Large intestine (tissue), 3 donors: ENCODE measurements around the gene GRIN2C. TPM values are rescaled to one million over a fixed set of nuclear protein-coding genes. Genes with fewer than 3 reads are reported as not detected.
"Not testable (repeated sequence)": the region's sequence is repeated elsewhere in the genome, so short reads cannot be mapped to it uniquely, and the experiment has no call there.

Experiments
- DNase-seq, 2 donors: peaks; one replicate each; pipeline versions ENCODE4 v3.0.0 to v3.0.0-alpha.2; 2013
- H3K27ac ChIP-seq: one replicate; pipeline ENCODE4 v1.5.1; 2013; ENCODE audit warnings: low read length
- H3K27me3 ChIP-seq: 2 replicates; pipeline ENCODE4 v1.6.1; 2013; ENCODE audit warnings: low read length; ENCODE audit not compliant: control insufficient read depth, insufficient read depth
- H3K36me3 ChIP-seq: 2 replicates; pipeline ENCODE4 v1.6.1; 2013; ENCODE audit warnings: low read length; ENCODE audit not compliant: control insufficient read depth, insufficient read depth
- H3K4me1 ChIP-seq: one replicate; pipeline ENCODE4 v1.6.1; 2013; ENCODE audit warnings: low read length; ENCODE audit not compliant: control insufficient read depth, insufficient read depth
- H3K4me3 ChIP-seq: one replicate; pipeline ENCODE4 v1.5.1; 2013; ENCODE audit warnings: low read length
- H3K9me3 ChIP-seq: one replicate; pipeline ENCODE4 v1.6.1; 2013; ENCODE audit warnings: mild to moderate bottlenecking, low read depth, low read length, moderate library complexity; ENCODE audit not compliant: control insufficient read depth
- WGBS: methylation state at CpG from one replicate; pipeline ENCODE4 v1.1.5; 2013; ENCODE audit warnings: low lambda C conversion rate; ENCODE audit not compliant: insufficient coverage; 5-methylcytosine and 5-hydroxymethylcytosine counted together
- polyA plus RNA-seq: library from polyadenylated mRNA; unstranded; fragments of 120-200 nt; gene quantifications from one replicate; pipeline ENCODE4 v1.2.1, GENCODE V29; 2013

Gene GRIN2C
- polyA plus RNA-seq, 1 donor = 0.33 TPM

GRCh38 chr17:74871356-74872076 is 11.8 kb upstream of the GRIN2C start:
- no peak for DNase-seq
- H3K4me3 ChIP-seq = no peak overlapping the region

GRCh38 chr17:74870512-74870911 is 10.8 kb upstream of the GRIN2C start:
- WGBS = no CpG with 5 or more reads among the region's 3 CpGs
- Histone ChIP-seq H3K27me3 (no peaks in the 10 kb centered on the region), H3K27ac (no peak overlapping the region), H3K4me3 (no peak overlapping the region), H3K36me3 (no peaks in the 10 kb centered on the region), H3K9me3 (no peaks in the 10 kb centered on the region), H3K4me1 (peaks cover 10% of the 10 kb centered on the region)
- DNase-seq = no peak

More at GRCh38 chr17:74871356-74872076, 11.8 kb upstream of the GRIN2C start:
- Histone ChIP-seq H3K9me3 (no peaks in the 10 kb centered on the region), H3K27me3 (no peaks in the 10 kb centered on the region), H3K4me1 (peaks cover 10% of the 10 kb centered on the region), H3K36me3 (no peaks in the 10 kb centered on the region), H3K27ac (no peak overlapping the region)
- 95% methylated on average over 4 of the region's 11 CpGs for WGBS

- no CpG with 5 or more reads among the region's 9 CpGs for WGBS
- not testable (repeated sequence) for H3K4me3 ChIP-seq, DNase-seq, H3K27me3 ChIP-seq, H3K36me3 ChIP-seq, H3K9me3 ChIP-seq, H3K4me1 ChIP-seq, H3K27ac ChIP-seq
Observed at GRCh38 chr17:74870028-74870427, 10.3 kb upstream of the GRIN2C start.

- Histone ChIP-seq H3K27me3 (no peaks in the 10 kb centered on the region), H3K9me3 (no peaks in the 10 kb centered on the region), H3K36me3 (no peaks in the 10 kb centered on the region), H3K27ac (no peak overlapping the region), H3K4me3 (no peak overlapping the region), H3K4me1 (peaks cover 7% of the 10 kb centered on the region)
- no peak for DNase-seq
- no CpG with 5 or more reads among the region's 6 CpGs for WGBS
Observed at GRCh38 chr17:74868908-74869255, 9.2 kb upstream of the GRIN2C start.

- Histone ChIP-seq H3K4me1 (peaks cover 7% of the 10 kb centered on the region), H3K36me3 (no peaks in the 10 kb centered on the region), H3K27me3 (peaks cover under 1% of the 10 kb centered on the region), H3K27ac (no peak overlapping the region), H3K9me3 (no peaks in the 10 kb centered on the region), H3K4me3 (no peak overlapping the region)
- WGBS = 71% methylated on average over 5 of the region's 12 CpGs
- DNase-seq = no peak
Observed at GRCh38 chr17:74868251-74868907, 8.7 kb upstream of the GRIN2C start.

GRCh38 chr17:74866198-74866835 is 6.6 kb upstream of the GRIN2C start:
- DNase-seq = no peak
- H3K27ac ChIP-seq = no peak overlapping the region
- H3K4me1 ChIP-seq = peaks cover 13% of the 10 kb centered on the region
- no peaks in the 10 kb centered on the region for H3K36me3 ChIP-seq
- peaks cover 13% of the 10 kb centered on the region for H3K27me3 ChIP-seq
- no CpG with 5 or more reads among the region's 19 CpGs for WGBS
- H3K4me3 ChIP-seq = no peak overlapping the region
- no peaks in the 10 kb centered on the region for H3K9me3 ChIP-seq

- no peak for DNase-seq
- Histone ChIP-seq H3K27ac (no peak overlapping the region), H3K4me1 (peaks cover 17% of the 10 kb centered on the region), H3K4me3 (no peak overlapping the region), H3K27me3 (peaks cover 19% of the 10 kb centered on the region), H3K9me3 (peaks cover 6% of the 10 kb centered on the region), H3K36me3 (no peaks in the 10 kb centered on the region)
- 88% methylated on average over 1 of the region's 19 CpGs for WGBS
Observed at GRCh38 chr17:74865504-74866197, 6.0 kb upstream of the GRIN2C start.

- H3K27me3 ChIP-seq = peaks cover 26% of the 10 kb centered on the region
- 100% methylated on average over 1 of the region's 11 CpGs for WGBS
Observed at GRCh38 chr17:74864866-74865395, 5.2 kb upstream of the GRIN2C start.

GRCh38 chr17:74864297-74864865 is 4.7 kb upstream of the GRIN2C start:
- Histone ChIP-seq H3K27me3 (peaks cover 30% of the 10 kb centered on the region), H3K4me1 (peaks cover 20% of the 10 kb centered on the region), H3K9me3 (peaks cover 11% of the 10 kb centered on the region), H3K27ac (no peak overlapping the region), H3K36me3 (no peaks in the 10 kb centered on the region), H3K4me3 (no peak overlapping the region)
- DNase-seq = no peak
- WGBS = no CpG with 5 or more reads among the region's 15 CpGs

More at GRCh38 chr17:74864866-74865395, 5.2 kb upstream of the GRIN2C start:
- Histone ChIP-seq H3K9me3 (peaks cover 11% of the 10 kb centered on the region), H3K36me3 (no peaks in the 10 kb centered on the region), H3K4me3 (no peak overlapping the region), H3K27ac (no peak overlapping the region), H3K4me1 (peaks cover 20% of the 10 kb centered on the region)
- peak; percentile 48 to 54 for DNase-seq
